ENCODE measurements around the gene LGR5.

Gene LGR5

DNA sequence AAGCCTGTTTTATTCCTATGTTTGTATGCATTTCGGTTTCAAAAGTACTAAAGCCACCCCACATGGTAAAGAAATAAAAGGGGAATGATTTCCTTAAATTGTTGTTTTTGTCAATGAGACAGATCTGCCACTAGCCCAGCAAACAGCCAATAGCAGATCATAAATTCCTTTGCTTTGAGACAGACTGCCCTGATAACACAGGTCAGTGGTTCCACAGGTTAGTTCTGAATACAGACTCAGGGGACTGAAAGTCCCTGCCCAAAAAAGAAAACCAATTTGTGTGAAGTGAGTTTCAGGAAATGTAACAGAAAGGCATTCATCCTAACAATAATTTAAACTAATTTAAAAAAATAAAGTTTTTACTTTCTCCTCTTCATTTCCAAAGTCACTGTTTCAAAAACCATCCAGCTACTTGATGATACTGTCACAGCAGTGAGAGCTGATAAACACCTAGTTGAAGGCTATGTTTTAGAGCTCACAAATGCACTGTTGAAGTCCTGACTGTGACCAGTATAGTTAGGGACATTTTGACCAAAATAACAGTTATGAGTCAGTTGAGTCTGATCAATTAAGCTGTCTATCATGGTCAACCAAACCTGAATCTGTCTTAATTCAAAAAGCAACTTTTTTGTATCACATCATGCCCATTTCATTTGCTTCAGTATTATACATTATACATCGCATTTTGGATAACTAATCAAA, 77.7 kb downstream of the LGR5 start:
- TF ChIP-seq EZH2 (IDR thresholded peaks at IDR 0.05; ENCODE audit: borderline replicate concordance, low read depth, low read length, severe bottlenecking), result no peak
- TF ChIP-seq, protein P1, sequence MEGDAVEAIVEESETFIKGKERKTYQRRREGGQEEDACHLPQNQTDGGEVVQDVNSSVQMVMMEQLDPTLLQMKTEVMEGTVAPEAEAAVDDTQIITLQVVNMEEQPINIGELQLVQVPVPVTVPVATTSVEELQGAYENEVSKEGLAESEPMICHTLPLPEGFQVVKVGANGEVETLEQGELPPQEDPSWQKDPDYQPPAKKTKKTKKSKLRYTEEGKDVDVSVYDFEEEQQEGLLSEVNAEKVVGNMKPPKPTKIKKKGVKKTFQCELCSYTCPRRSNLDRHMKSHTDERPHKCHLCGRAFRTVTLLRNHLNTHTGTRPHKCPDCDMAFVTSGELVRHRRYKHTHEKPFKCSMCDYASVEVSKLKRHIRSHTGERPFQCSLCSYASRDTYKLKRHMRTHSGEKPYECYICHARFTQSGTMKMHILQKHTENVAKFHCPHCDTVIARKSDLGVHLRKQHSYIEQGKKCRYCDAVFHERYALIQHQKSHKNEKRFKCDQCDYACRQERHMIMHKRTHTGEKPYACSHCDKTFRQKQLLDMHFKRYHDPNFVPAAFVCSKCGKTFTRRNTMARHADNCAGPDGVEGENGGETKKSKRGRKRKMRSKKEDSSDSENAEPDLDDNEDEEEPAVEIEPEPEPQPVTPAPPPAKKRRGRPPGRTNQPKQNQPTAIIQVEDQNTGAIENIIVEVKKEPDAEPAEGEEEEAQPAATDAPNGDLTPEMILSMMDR (IDR thresholded peaks at IDR 0.05; ENCODE audit: borderline replicate concordance, extremely low read depth, low read length, poor library complexity, severe bottlenecking), result no peak
- no peak for ATAC-seq (ENCODE audit: insufficient read depth, low read depth)

DNA sequence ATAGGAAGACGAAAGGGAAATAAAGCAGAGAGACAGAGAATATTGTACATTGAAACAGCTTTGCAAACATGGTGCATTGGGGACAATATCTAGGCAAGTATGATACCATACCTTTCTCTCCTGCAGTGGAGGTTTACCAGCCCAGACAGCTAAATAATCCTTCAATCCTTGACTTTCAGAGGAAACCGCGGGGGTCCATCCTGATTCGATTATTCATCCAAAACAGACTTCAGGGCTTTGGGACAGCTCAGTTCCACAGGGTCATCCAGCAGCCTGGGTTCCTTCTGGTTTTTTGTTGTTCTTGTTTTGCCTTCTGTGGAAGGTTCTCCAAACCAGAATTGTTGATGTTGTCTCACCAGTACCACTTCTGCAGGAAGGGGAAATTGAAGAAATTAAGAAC, 81.5 kb downstream of the LGR5 start:
- H3K4me3 ChIP-seq (ENCODE audit: low read depth in 1 of 2, low read length in 2 of 2), result no peak overlapping the region
- H3K36me3 ChIP-seq (ENCODE audit: insufficient read depth, low read length), result no peaks in the 10 kb centered on the region
- TF ChIP-seq, protein P1 (IDR thresholded peaks at IDR 0.05; ENCODE audit: borderline replicate concordance, extremely low read depth, low read length, poor library complexity, severe bottlenecking), result no peak
- no peak for TF ChIP-seq EZH2 (IDR thresholded peaks at IDR 0.05; ENCODE audit: borderline replicate concordance, low read depth, low read length, severe bottlenecking)
- H3K4me2 ChIP-seq (ENCODE audit: insufficient read depth, low read length), result no peak overlapping the region
- no peaks in the 10 kb centered on the region for H3K4me1 ChIP-seq (ENCODE audit: insufficient read depth, low read length)
- H3K27ac ChIP-seq (ENCODE audit: low read length), result no peak overlapping the region
- H3K27me3 ChIP-seq (ENCODE audit: insufficient read depth, low read length, poor library complexity), result peaks cover 2% of the 10 kb centered on the region
- DNase-seq (no peak), ATAC-seq (ENCODE audit: insufficient read depth, low read depth) (no peak)
- H3K9me3 ChIP-seq (ENCODE audit: insufficient read depth, low read length, severe bottlenecking), result no peaks in the 10 kb centered on the region
- no peaks in the 10 kb centered on the region for H3K79me2 ChIP-seq (ENCODE audit: insufficient read depth, low read length)
- H2AFZ ChIP-seq (ENCODE audit: low read depth, low read length), result no peak overlapping the region
- H4K20me1 ChIP-seq (ENCODE audit: insufficient read depth, low read length), result no peaks in the 10 kb centered on the region
- H3K9ac ChIP-seq (ENCODE audit: low read depth, low read length), result no peak overlapping the region

More for the DNA sequence above, 77.7 kb downstream of the LGR5 start:
- H3K9me3 ChIP-seq (ENCODE audit: insufficient read depth, low read length, severe bottlenecking), result no peaks in the 10 kb centered on the region
- H2AFZ ChIP-seq (ENCODE audit: low read depth, low read length), result no peak overlapping the region
- no peaks in the 10 kb centered on the region for H4K20me1 ChIP-seq (ENCODE audit: insufficient read depth, low read length)
- H3K27me3 ChIP-seq (ENCODE audit: insufficient read depth, low read length, poor library complexity), result no peaks in the 10 kb centered on the region
- H3K27ac ChIP-seq (ENCODE audit: low read length), result no peak overlapping the region
- no peak overlapping the region for H3K4me2 ChIP-seq (ENCODE audit: insufficient read depth, low read length)
- H3K36me3 ChIP-seq (ENCODE audit: insufficient read depth, low read length), result no peaks in the 10 kb centered on the region
- H3K79me2 ChIP-seq (ENCODE audit: insufficient read depth, low read length), result no peaks in the 10 kb centered on the region
- DNase-seq, result no peak
- H3K9ac ChIP-seq (ENCODE audit: low read depth, low read length), result no peak overlapping the region
- no peak overlapping the region for H3K4me3 ChIP-seq (ENCODE audit: low read depth in 1 of 2, low read length in 2 of 2)
- H3K4me1 ChIP-seq (ENCODE audit: insufficient read depth, low read length), result no peaks in the 10 kb centered on the region

DNA sequence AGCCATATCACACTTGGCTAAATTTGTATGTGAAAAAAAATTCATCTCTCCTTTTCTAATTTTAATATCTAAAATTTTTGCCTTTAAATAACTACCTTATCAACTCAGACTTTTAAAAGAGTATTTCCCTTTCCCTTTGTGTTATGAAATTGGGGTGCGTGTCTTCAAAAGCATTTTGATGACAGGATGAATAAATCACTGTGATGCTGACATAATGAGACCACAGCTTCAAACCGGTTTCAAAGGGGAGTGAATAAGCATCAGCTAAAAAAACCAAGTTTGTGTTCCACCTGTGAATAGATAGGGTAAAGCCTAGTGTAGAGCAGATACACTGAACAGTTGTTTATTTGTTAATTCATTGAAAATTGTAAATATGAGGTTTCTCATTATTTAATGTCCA, 85.0 kb downstream of the LGR5 start:
- H2AFZ ChIP-seq (ENCODE audit: low read depth, low read length), result no peak overlapping the region
- peaks cover 2% of the 10 kb centered on the region for H3K27me3 ChIP-seq (ENCODE audit: insufficient read depth, low read length, poor library complexity)
- H3K27ac ChIP-seq (ENCODE audit: low read length), result no peak overlapping the region
- no peak overlapping the region for H3K4me2 ChIP-seq (ENCODE audit: insufficient read depth, low read length)
- H3K9ac ChIP-seq (ENCODE audit: low read depth, low read length), result no peak overlapping the region
- H4K20me1 ChIP-seq (ENCODE audit: insufficient read depth, low read length), result no peaks in the 10 kb centered on the region
- H3K36me3 ChIP-seq (ENCODE audit: insufficient read depth, low read length), result no peaks in the 10 kb centered on the region
- DNase-seq, result no peak
- no peak for ATAC-seq (ENCODE audit: insufficient read depth, low read depth)
- no peaks in the 10 kb centered on the region for H3K79me2 ChIP-seq (ENCODE audit: insufficient read depth, low read length)
- no peak overlapping the region for H3K4me3 ChIP-seq (ENCODE audit: low read depth in 1 of 2, low read length in 2 of 2)
- TF ChIP-seq, protein P1 (IDR thresholded peaks at IDR 0.05; ENCODE audit: borderline replicate concordance, extremely low read depth, low read length, poor library complexity, severe bottlenecking), result no peak
- TF ChIP-seq EZH2 (IDR thresholded peaks at IDR 0.05; ENCODE audit: borderline replicate concordance, low read depth, low read length, severe bottlenecking), result no peak
- no peaks in the 10 kb centered on the region for H3K4me1 ChIP-seq (ENCODE audit: insufficient read depth, low read length)
- H3K9me3 ChIP-seq (ENCODE audit: insufficient read depth, low read length, severe bottlenecking), result no peaks in the 10 kb centered on the region

Measured in DND-41 (cell line).